ENCODE data around the gene MAP3K13.

The MAP3K13 gene

DNA sequence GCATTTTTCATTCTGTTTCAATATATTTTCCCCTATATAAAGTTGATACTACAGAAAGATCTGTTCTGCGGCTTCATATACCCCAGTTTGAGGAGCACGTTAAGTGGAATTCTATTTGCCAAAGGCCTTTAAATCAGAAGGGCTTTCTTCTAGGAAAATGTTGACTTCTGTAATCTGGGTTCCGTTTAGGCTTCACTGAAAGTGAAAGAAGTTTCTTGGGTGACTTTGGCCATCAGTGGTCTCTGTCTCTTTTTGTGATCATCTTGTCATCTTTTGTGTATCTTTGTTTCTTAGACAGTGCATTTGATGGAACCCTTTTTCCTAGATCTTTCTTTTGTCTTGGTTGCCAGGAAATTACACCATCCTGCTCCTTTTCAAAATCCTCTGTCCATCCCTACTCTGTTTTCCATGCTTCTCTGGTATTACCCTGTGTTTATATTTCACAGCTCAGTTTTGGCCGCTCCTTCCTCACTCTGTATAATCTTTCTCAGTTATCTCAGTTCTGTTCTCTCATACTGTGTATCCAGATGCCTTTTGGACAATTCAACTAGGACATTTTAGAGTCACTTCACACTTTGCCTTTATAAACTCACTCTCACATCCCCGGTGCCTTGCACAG lies 40.7 kb upstream of the MAP3K13 start:
- Histone ChIP-seq H3K79me2 (ENCODE audit: low read length) (no peaks in the 10 kb centered on the region), H3K4me3 (ENCODE audit: low read length) (no peak overlapping the region), H3K4me1 (ENCODE audit: low read length) (peaks cover 23% of the 10 kb centered on the region), H2AFZ (ENCODE audit: low read depth, low read length) (no peak overlapping the region), H3K9ac (ENCODE audit: low read length) (no peak overlapping the region), H3K27me3 (ENCODE audit: low read depth, low read length) (no peaks in the 10 kb centered on the region), H3K36me3 (replicated peaks; ENCODE audit: low read depth, low read length) (no peaks in the 10 kb centered on the region), H3K4me2 (ENCODE audit: low read length) (peak overlapping the region; percentile 14; the same call in 1 of the 2 replicates), H4K20me1 (ENCODE audit: insufficient read depth, low read length) (no peaks in the 10 kb centered on the region), H3K9me3 (ENCODE audit: insufficient read depth, low read length) (no peaks in the 10 kb centered on the region), H3K27ac (ENCODE audit: low read length) (no peak overlapping the region)
- no peak for TF ChIP-seq EZH2phosphoT487 (IDR thresholded peaks at IDR 0.05; ENCODE audit: low read depth)
- TF ChIP-seq, protein P1, sequence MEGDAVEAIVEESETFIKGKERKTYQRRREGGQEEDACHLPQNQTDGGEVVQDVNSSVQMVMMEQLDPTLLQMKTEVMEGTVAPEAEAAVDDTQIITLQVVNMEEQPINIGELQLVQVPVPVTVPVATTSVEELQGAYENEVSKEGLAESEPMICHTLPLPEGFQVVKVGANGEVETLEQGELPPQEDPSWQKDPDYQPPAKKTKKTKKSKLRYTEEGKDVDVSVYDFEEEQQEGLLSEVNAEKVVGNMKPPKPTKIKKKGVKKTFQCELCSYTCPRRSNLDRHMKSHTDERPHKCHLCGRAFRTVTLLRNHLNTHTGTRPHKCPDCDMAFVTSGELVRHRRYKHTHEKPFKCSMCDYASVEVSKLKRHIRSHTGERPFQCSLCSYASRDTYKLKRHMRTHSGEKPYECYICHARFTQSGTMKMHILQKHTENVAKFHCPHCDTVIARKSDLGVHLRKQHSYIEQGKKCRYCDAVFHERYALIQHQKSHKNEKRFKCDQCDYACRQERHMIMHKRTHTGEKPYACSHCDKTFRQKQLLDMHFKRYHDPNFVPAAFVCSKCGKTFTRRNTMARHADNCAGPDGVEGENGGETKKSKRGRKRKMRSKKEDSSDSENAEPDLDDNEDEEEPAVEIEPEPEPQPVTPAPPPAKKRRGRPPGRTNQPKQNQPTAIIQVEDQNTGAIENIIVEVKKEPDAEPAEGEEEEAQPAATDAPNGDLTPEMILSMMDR (IDR thresholded peaks at IDR 0.05; ENCODE audit: low read depth, low read length): no peak

DNA sequence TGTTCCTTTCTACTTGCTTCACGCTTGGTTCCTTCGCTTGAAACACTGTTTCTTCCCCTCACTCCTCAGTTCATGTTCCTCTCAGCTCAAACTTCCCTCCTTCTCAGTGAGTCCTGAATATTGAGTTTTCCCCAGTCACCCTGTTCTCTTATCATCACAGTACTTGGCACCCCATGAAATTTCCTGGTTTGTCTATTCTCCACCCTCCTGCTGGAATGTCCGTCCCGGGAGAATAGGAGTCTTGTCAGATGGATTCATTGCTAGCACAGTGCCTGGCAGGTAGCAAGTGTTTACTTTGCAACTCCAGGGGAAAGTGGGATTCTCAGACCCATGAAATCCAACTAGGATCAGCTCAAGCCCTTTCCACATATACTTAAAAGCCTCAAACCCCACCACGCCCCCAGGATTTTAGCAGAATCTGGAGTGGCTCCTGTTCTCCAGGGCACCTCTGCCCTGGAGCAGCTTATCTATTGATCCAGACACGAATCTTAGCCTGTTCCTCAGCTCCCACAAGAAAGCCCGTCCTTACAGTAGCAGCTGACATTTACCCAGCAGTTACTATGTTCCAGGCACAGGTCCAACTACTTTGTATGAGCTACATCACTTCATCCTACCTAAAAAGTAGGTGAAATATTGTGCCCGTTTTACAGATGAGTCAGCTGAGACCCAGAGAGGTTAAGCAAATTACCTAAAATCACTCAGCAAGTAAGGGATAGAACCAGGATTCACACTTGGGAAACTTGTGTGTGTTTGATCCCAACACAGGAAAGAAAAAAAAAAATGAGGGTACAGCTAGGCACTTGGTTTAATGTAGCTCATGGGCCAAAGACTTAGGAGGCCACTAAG lies 36.8 kb upstream of the MAP3K13 start:
- Histone ChIP-seq H4K20me1 (ENCODE audit: insufficient read depth, low read length) (no peaks in the 10 kb centered on the region), H3K4me3 (ENCODE audit: low read length) (no peak overlapping the region), H3K36me3 (replicated peaks; ENCODE audit: low read depth, low read length) (no peaks in the 10 kb centered on the region), H3K4me2 (ENCODE audit: low read length) (no peak overlapping the region), H3K27me3 (ENCODE audit: low read depth, low read length) (no peaks in the 10 kb centered on the region; the same call in 1 of the 2 replicates), H3K27ac (ENCODE audit: low read length) (no peak overlapping the region), H2AFZ (ENCODE audit: low read depth, low read length) (no peak overlapping the region), H3K9ac (ENCODE audit: low read length) (no peak overlapping the region), H3K79me2 (ENCODE audit: low read length) (no peaks in the 10 kb centered on the region), H3K4me1 (ENCODE audit: low read length) (peaks cover 25% of the 10 kb centered on the region), H3K9me3 (ENCODE audit: insufficient read depth, low read length) (no peaks in the 10 kb centered on the region)
- TF ChIP-seq EZH2phosphoT487 (IDR thresholded peaks at IDR 0.05; ENCODE audit: low read depth): no peak
- TF ChIP-seq, protein P1 (IDR thresholded peaks at IDR 0.05; ENCODE audit: low read depth, low read length): no peak

DNA sequence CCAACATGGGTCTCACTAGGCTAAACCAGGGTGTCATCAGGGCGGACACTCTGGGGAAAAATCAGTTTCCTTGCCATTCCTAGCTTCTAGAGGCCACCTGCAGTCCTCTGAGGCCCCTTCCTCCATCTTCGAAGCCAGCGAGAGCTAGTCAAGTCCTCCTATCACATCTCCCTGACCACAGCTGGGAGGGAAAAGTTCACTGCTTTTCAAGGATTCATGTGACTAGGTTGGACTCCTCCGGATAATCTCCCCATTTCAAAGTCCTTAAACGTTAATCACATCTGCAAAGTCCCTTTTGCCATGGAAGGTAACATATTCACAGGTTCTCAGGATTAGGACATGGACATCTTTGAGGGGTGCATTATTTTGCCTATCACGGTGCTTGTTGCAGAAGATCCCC lies 35.9 kb upstream of the MAP3K13 start:
- Histone ChIP-seq H2AFZ (ENCODE audit: low read depth, low read length) (no peak overlapping the region), H3K9me3 (ENCODE audit: insufficient read depth, low read length) (no peaks in the 10 kb centered on the region), H3K4me2 (ENCODE audit: low read length) (no peak overlapping the region), H3K4me1 (ENCODE audit: low read length) (peaks cover 29% of the 10 kb centered on the region), H4K20me1 (ENCODE audit: insufficient read depth, low read length) (no peaks in the 10 kb centered on the region), H3K9ac (ENCODE audit: low read length) (no peak overlapping the region), H3K4me3 (ENCODE audit: low read length) (no peak overlapping the region), H3K79me2 (ENCODE audit: low read length) (no peaks in the 10 kb centered on the region), H3K36me3 (replicated peaks; ENCODE audit: low read depth, low read length) (no peaks in the 10 kb centered on the region), H3K27ac (ENCODE audit: low read length) (no peak overlapping the region), H3K27me3 (ENCODE audit: low read depth, low read length) (no peaks in the 10 kb centered on the region; the same call in 1 of the 2 replicates)
- no peak for TF ChIP-seq EZH2phosphoT487 (IDR thresholded peaks at IDR 0.05; ENCODE audit: low read depth)
- TF ChIP-seq, protein P1 (IDR thresholded peaks at IDR 0.05; ENCODE audit: low read depth, low read length): no peak

DNA sequence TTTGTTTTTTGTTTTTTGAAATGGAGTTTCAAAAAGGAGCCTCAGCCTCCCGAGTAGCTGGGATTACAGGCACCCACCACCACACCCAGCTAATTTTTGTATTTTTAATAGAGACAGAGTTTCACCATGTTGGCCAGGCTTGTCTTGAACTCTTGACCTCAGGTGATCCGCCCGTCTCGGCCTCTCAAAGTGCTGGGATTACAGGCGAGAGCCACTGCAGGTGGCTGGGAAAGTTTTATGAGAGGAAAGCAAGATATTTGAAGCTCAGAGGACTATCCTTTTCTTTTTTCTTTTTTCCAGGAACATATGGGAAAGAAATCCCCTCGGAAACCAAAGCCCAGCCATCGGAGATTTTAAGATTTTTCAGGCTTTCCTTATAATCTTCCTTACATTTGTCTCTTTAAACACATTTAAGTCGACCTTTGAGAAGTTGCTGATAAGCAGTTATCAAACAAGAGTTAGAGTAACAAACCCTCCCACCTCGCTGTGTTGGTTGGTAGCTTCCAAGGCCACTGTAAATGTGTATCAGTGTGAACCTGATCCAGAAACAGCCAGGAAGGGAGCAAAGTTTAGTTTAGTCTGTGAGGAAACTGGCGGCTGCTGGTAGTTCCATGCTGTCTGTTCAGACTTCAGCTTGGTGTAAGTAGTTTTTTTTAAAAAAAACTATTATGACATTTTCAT lies 34.5 kb upstream of the MAP3K13 start:
- H3K4me2 ChIP-seq (ENCODE audit: low read length): no peak overlapping the region
- H3K27me3 ChIP-seq (ENCODE audit: low read depth, low read length): no peaks in the 10 kb centered on the region; the same call in 1 of the 2 replicates
- H3K4me1 ChIP-seq (ENCODE audit: low read length): peaks cover 35% of the 10 kb centered on the region
- H3K36me3 ChIP-seq (replicated peaks; ENCODE audit: low read depth, low read length): no peaks in the 10 kb centered on the region
- no peak overlapping the region for H3K27ac ChIP-seq (ENCODE audit: low read length)
- no peak overlapping the region for H2AFZ ChIP-seq (ENCODE audit: low read depth, low read length)
- H4K20me1 ChIP-seq (ENCODE audit: insufficient read depth, low read length): no peaks in the 10 kb centered on the region
- no peak overlapping the region for H3K4me3 ChIP-seq (ENCODE audit: low read length)
- H3K9ac ChIP-seq (ENCODE audit: low read length): no peak overlapping the region
- TF ChIP-seq EZH2phosphoT487 (IDR thresholded peaks at IDR 0.05; ENCODE audit: low read depth): no peak
- TF ChIP-seq, protein P1 (IDR thresholded peaks at IDR 0.05; ENCODE audit: low read depth, low read length): no peak
- no peaks in the 10 kb centered on the region for H3K79me2 ChIP-seq (ENCODE audit: low read length)
- no peaks in the 10 kb centered on the region for H3K9me3 ChIP-seq (ENCODE audit: insufficient read depth, low read length)
